Astrocyte (in vitro differentiated cells and primary cell): ENCODE data around the gene C13orf42.

Source experiments
- EZH2 ChIP-seq: IDR thresholded peaks from 2 replicates; pipeline ENCODE4 v1.6.1; 2012; ENCODE audit warnings: mild to moderate bottlenecking, low read length, inconsistent platforms; ENCODE audit not compliant: insufficient read depth
- TF ChIP-seq, protein P1 (sequence below): IDR thresholded peaks from 2 replicates; pipeline ENCODE4 v1.5.1; 2011; ENCODE audit warnings: low read depth, mild to moderate bottlenecking, inconsistent platforms, low read length, moderate library complexity; ENCODE audit not compliant: insufficient read depth

- TF ChIP-seq, protein P1, sequence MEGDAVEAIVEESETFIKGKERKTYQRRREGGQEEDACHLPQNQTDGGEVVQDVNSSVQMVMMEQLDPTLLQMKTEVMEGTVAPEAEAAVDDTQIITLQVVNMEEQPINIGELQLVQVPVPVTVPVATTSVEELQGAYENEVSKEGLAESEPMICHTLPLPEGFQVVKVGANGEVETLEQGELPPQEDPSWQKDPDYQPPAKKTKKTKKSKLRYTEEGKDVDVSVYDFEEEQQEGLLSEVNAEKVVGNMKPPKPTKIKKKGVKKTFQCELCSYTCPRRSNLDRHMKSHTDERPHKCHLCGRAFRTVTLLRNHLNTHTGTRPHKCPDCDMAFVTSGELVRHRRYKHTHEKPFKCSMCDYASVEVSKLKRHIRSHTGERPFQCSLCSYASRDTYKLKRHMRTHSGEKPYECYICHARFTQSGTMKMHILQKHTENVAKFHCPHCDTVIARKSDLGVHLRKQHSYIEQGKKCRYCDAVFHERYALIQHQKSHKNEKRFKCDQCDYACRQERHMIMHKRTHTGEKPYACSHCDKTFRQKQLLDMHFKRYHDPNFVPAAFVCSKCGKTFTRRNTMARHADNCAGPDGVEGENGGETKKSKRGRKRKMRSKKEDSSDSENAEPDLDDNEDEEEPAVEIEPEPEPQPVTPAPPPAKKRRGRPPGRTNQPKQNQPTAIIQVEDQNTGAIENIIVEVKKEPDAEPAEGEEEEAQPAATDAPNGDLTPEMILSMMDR = no peak
- no peak for TF ChIP-seq EZH2
These were observed 36.7 kb upstream of the C13orf42 start for GRCh38 chr13:51147732-51148131.
